GM18867 (cell line): ENCODE measurements around the gene CLCF1.
"Not testable (repeated sequence)": the region's sequence is repeated elsewhere in the genome, so short reads cannot be mapped to it uniquely, and the experiment has no call there.

Source experiments
- ATAC-seq: cut with Tn5 transposase; IDR thresholded peaks from one replicate; pipeline ENCODE4 v1.9.1; 2021; ENCODE audit warnings: mild to moderate bottlenecking, moderate library complexity; ENCODE audit not compliant: unreplicated experiment

CLCF1 gene

GRCh38 chr11:67345247-67345919, 28.0 kb downstream of the CLCF1 start:
- no peak for ATAC-seq

- ATAC-seq, result no peak
Measured at GRCh38 chr11:67344264-67344663, 29.1 kb downstream of the CLCF1 start.

GRCh38 chr11:67337257-67337656, 36.1 kb downstream of the CLCF1 start:
- no peak for ATAC-seq

- ATAC-seq, result no peak
Measured at GRCh38 chr11:67332081-67332691, 41.2 kb downstream of the CLCF1 start.

- ATAC-seq, result no peak
Measured at GRCh38 chr11:67323526-67323925, 49.9 kb downstream of the CLCF1 start.

- no peak for ATAC-seq
Measured at GRCh38 chr11:67322049-67322448, 51.3 kb downstream of the CLCF1 start.

GRCh38 chr11:67321313-67321871, 52.0 kb downstream of the CLCF1 start:
- ATAC-seq, result no peak

- ATAC-seq, result no peak
Measured at GRCh38 chr11:67320691-67321090, 52.7 kb downstream of the CLCF1 start.

- ATAC-seq, result no peak
Measured at GRCh38 chr11:67320011-67320410, 53.4 kb downstream of the CLCF1 start.

- ATAC-seq, result not testable (repeated sequence)
Measured at GRCh38 chr11:67318876-67319275, 54.5 kb downstream of the CLCF1 start.

GRCh38 chr11:67317888-67318555, 55.4 kb downstream of the CLCF1 start:
- no peak for ATAC-seq

GRCh38 chr11:67317205-67317887, 56.1 kb downstream of the CLCF1 start:
- ATAC-seq, result peak; percentile 85

GRCh38 chr11:67316882-67317204, 56.6 kb downstream of the CLCF1 start:
- no peak for ATAC-seq

- no peak for ATAC-seq
Measured at GRCh38 chr11:67315325-67315909, 58.0 kb downstream of the CLCF1 start.

GRCh38 chr11:67314218-67314617, 59.2 kb downstream of the CLCF1 start:
- no peak for ATAC-seq
